ENCODE measurements around the gene PDE3B.
"Not testable (repeated sequence)": the region's sequence is repeated elsewhere in the genome, so short reads cannot be mapped to it uniquely, and the experiment has no call there.

The PDE3B gene

GRCh38 chr11:14861680-14862079 lies 218.1 kb downstream of the PDE3B start:
- Histone ChIP-seq H3K4me3 (ENCODE audit: low read length in 2 of 2) (no peak overlapping the region), H3K36me3 (ENCODE audit: control insufficient read depth in 2 of 2, insufficient read depth in 2 of 2, low read length in 2 of 2) (no peaks in the 10 kb centered on the region), H3K27ac (ENCODE audit: low read depth in 2 of 2, low read length in 2 of 2) (peak overlapping the region; percentile 23 to 42), H3K4me1 (ENCODE audit: control insufficient read depth in 2 of 2, insufficient read depth in 2 of 2, low read length in 2 of 2) (peaks cover 8% of the 10 kb centered on the region in 2 donors), H3K27me3 (ENCODE audit: control insufficient read depth in 2 of 2, insufficient read depth in 2 of 2, low read length in 2 of 2) (no peaks in the 10 kb centered on the region), H3K9ac (ENCODE audit: low read depth in 1 of 2, low read length in 2 of 2) (no peak overlapping the region), H3K9me3 (ENCODE audit: control insufficient read depth in 2 of 2, low read length in 2 of 2) (no peaks in the 10 kb centered on the region)

- not testable (repeated sequence) for H3K9me3 ChIP-seq (ENCODE audit: control insufficient read depth in 2 of 2, low read length in 2 of 2); H3K4me3 ChIP-seq (ENCODE audit: low read length in 2 of 2); H3K9ac ChIP-seq (ENCODE audit: low read depth in 1 of 2, low read length in 2 of 2); H3K4me1 ChIP-seq (ENCODE audit: control insufficient read depth in 2 of 2, insufficient read depth in 2 of 2, low read length in 2 of 2); H3K27me3 ChIP-seq (ENCODE audit: control insufficient read depth in 2 of 2, insufficient read depth in 2 of 2, low read length in 2 of 2); H3K27ac ChIP-seq (ENCODE audit: low read depth in 2 of 2, low read length in 2 of 2); H3K36me3 ChIP-seq (ENCODE audit: control insufficient read depth in 2 of 2, insufficient read depth in 2 of 2, low read length in 2 of 2)
Measured at GRCh38 chr11:14863775-14864174, 220.2 kb downstream of the PDE3B start.

- Histone ChIP-seq H3K27ac (ENCODE audit: low read depth in 2 of 2, low read length in 2 of 2) (no peak overlapping the region), H3K9ac (ENCODE audit: low read depth in 1 of 2, low read length in 2 of 2) (no peak overlapping the region), H3K4me3 (ENCODE audit: low read length in 2 of 2) (no peak overlapping the region), H3K4me1 (ENCODE audit: control insufficient read depth in 2 of 2, insufficient read depth in 2 of 2, low read length in 2 of 2) (no peaks in the 10 kb centered on the region), H3K27me3 (ENCODE audit: control insufficient read depth in 2 of 2, insufficient read depth in 2 of 2, low read length in 2 of 2) (no peaks in the 10 kb centered on the region), H3K9me3 (ENCODE audit: control insufficient read depth in 2 of 2, low read length in 2 of 2) (no peaks in the 10 kb centered on the region), H3K36me3 (ENCODE audit: control insufficient read depth in 2 of 2, insufficient read depth in 2 of 2, low read length in 2 of 2) (peaks cover 13 to 17% of the 10 kb centered on the region in 2 donors)
Measured at GRCh38 chr11:14872032-14872431, 228.4 kb downstream of the PDE3B start.

GRCh38 chr11:14873632-14874031 lies 230.0 kb downstream of the PDE3B start:
- Histone ChIP-seq H3K27me3 (ENCODE audit: control insufficient read depth in 2 of 2, insufficient read depth in 2 of 2, low read length in 2 of 2) (no peaks in the 10 kb centered on the region), H3K9ac (ENCODE audit: low read depth in 1 of 2, low read length in 2 of 2) (no peak overlapping the region), H3K36me3 (ENCODE audit: control insufficient read depth in 2 of 2, insufficient read depth in 2 of 2, low read length in 2 of 2) (peaks cover 17 to 25% of the 10 kb centered on the region in 2 donors), H3K4me1 (ENCODE audit: control insufficient read depth in 2 of 2, insufficient read depth in 2 of 2, low read length in 2 of 2) (no peaks in the 10 kb centered on the region), H3K9me3 (ENCODE audit: control insufficient read depth in 2 of 2, low read length in 2 of 2) (no peaks in the 10 kb centered on the region), H3K27ac (ENCODE audit: low read depth in 2 of 2, low read length in 2 of 2) (no peak overlapping the region), H3K4me3 (ENCODE audit: low read length in 2 of 2) (no peak overlapping the region)

GRCh38 chr11:14875163-14875562 lies 231.6 kb downstream of the PDE3B start:
- Histone ChIP-seq H3K9ac (ENCODE audit: low read depth in 1 of 2, low read length in 2 of 2) (no peak overlapping the region), H3K9me3 (ENCODE audit: control insufficient read depth in 2 of 2, low read length in 2 of 2) (no peaks in the 10 kb centered on the region), H3K4me3 (ENCODE audit: low read length in 2 of 2) (no peak overlapping the region), H3K4me1 (ENCODE audit: control insufficient read depth in 2 of 2, insufficient read depth in 2 of 2, low read length in 2 of 2) (no peaks in the 10 kb centered on the region), H3K27me3 (ENCODE audit: control insufficient read depth in 2 of 2, insufficient read depth in 2 of 2, low read length in 2 of 2) (no peaks in the 10 kb centered on the region), H3K27ac (ENCODE audit: low read depth in 2 of 2, low read length in 2 of 2) (no peak overlapping the region), H3K36me3 (ENCODE audit: control insufficient read depth in 2 of 2, insufficient read depth in 2 of 2, low read length in 2 of 2) (peaks cover 20 to 27% of the 10 kb centered on the region in 2 donors)

- Histone ChIP-seq H3K4me3 (ENCODE audit: low read length in 2 of 2) (no peak overlapping the region), H3K27ac (ENCODE audit: low read depth in 2 of 2, low read length in 2 of 2) (no peak overlapping the region), H3K27me3 (ENCODE audit: control insufficient read depth in 2 of 2, insufficient read depth in 2 of 2, low read length in 2 of 2) (no peaks in the 10 kb centered on the region), H3K36me3 (ENCODE audit: control insufficient read depth in 2 of 2, insufficient read depth in 2 of 2, low read length in 2 of 2) (peaks cover 19 to 22% of the 10 kb centered on the region in 2 donors), H3K9me3 (ENCODE audit: control insufficient read depth in 2 of 2, low read length in 2 of 2) (no peaks in the 10 kb centered on the region), H3K9ac (ENCODE audit: low read depth in 1 of 2, low read length in 2 of 2) (no peak overlapping the region), H3K4me1 (ENCODE audit: control insufficient read depth in 2 of 2, insufficient read depth in 2 of 2, low read length in 2 of 2) (peaks cover 2% of the 10 kb centered on the region in 2 donors)
Measured at GRCh38 chr11:14881576-14882193, 238.1 kb downstream of the PDE3B start.

- Histone ChIP-seq H3K36me3 (ENCODE audit: control insufficient read depth in 2 of 2, insufficient read depth in 2 of 2, low read length in 2 of 2) (peaks cover 16 to 21% of the 10 kb centered on the region in 2 donors), H3K4me3 (ENCODE audit: low read length in 2 of 2) (no peak overlapping the region), H3K4me1 (ENCODE audit: control insufficient read depth in 2 of 2, insufficient read depth in 2 of 2, low read length in 2 of 2) (peaks cover 2 to 7% of the 10 kb centered on the region in 2 donors), H3K9ac (ENCODE audit: low read depth in 1 of 2, low read length in 2 of 2) (no peak overlapping the region), H3K27me3 (ENCODE audit: control insufficient read depth in 2 of 2, insufficient read depth in 2 of 2, low read length in 2 of 2) (no peaks in the 10 kb centered on the region), H3K27ac (ENCODE audit: low read depth in 2 of 2, low read length in 2 of 2) (no peak overlapping the region), H3K9me3 (ENCODE audit: control insufficient read depth in 2 of 2, low read length in 2 of 2) (no peaks in the 10 kb centered on the region)
Measured at GRCh38 chr11:14882196-14882595, 238.6 kb downstream of the PDE3B start.

- not testable (repeated sequence) for H3K4me3 ChIP-seq (ENCODE audit: low read length in 2 of 2); H3K4me1 ChIP-seq (ENCODE audit: control insufficient read depth in 2 of 2, insufficient read depth in 2 of 2, low read length in 2 of 2); H3K9ac ChIP-seq (ENCODE audit: low read depth in 1 of 2, low read length in 2 of 2); H3K36me3 ChIP-seq (ENCODE audit: control insufficient read depth in 2 of 2, insufficient read depth in 2 of 2, low read length in 2 of 2); H3K9me3 ChIP-seq (ENCODE audit: control insufficient read depth in 2 of 2, low read length in 2 of 2); H3K27ac ChIP-seq (ENCODE audit: low read depth in 2 of 2, low read length in 2 of 2); H3K27me3 ChIP-seq (ENCODE audit: control insufficient read depth in 2 of 2, insufficient read depth in 2 of 2, low read length in 2 of 2)
Measured at GRCh38 chr11:14883683-14884082, 240.1 kb downstream of the PDE3B start.

GRCh38 chr11:14884667-14885273 lies 241.2 kb downstream of the PDE3B start:
- peaks cover 2 to 7% of the 10 kb centered on the region in 2 donors for H3K4me1 ChIP-seq (ENCODE audit: control insufficient read depth in 2 of 2, insufficient read depth in 2 of 2, low read length in 2 of 2)
- H3K36me3 ChIP-seq (ENCODE audit: control insufficient read depth in 2 of 2, insufficient read depth in 2 of 2, low read length in 2 of 2): peaks cover 3 to 5% of the 10 kb centered on the region in 2 donors
- H3K4me3 ChIP-seq (ENCODE audit: low read length in 2 of 2): no peak overlapping the region
- H3K9ac ChIP-seq (ENCODE audit: low read depth in 1 of 2, low read length in 2 of 2): no peak overlapping the region
- H3K27me3 ChIP-seq (ENCODE audit: control insufficient read depth in 2 of 2, insufficient read depth in 2 of 2, low read length in 2 of 2): no peaks in the 10 kb centered on the region
- H3K9me3 ChIP-seq (ENCODE audit: control insufficient read depth in 2 of 2, low read length in 2 of 2): no peaks in the 10 kb centered on the region
- H3K27ac ChIP-seq (ENCODE audit: low read depth in 2 of 2, low read length in 2 of 2): no peak overlapping the region

GRCh38 chr11:14886513-14886912 lies 242.9 kb downstream of the PDE3B start:
- H3K36me3 ChIP-seq (ENCODE audit: control insufficient read depth in 2 of 2, insufficient read depth in 2 of 2, low read length in 2 of 2): no peaks in the 10 kb centered on the region
- no peaks in the 10 kb centered on the region for H3K9me3 ChIP-seq (ENCODE audit: control insufficient read depth in 2 of 2, low read length in 2 of 2)
- H3K9ac ChIP-seq (ENCODE audit: low read depth in 1 of 2, low read length in 2 of 2): no peak overlapping the region
- peak overlapping the region in 1 of 2 donors; percentile 11 for H3K27ac ChIP-seq (ENCODE audit: low read depth in 2 of 2, low read length in 2 of 2)
- peaks cover 7 to 9% of the 10 kb centered on the region in 2 donors for H3K4me1 ChIP-seq (ENCODE audit: control insufficient read depth in 2 of 2, insufficient read depth in 2 of 2, low read length in 2 of 2)
- no peaks in the 10 kb centered on the region for H3K27me3 ChIP-seq (ENCODE audit: control insufficient read depth in 2 of 2, insufficient read depth in 2 of 2, low read length in 2 of 2)
- no peak overlapping the region for H3K4me3 ChIP-seq (ENCODE audit: low read length in 2 of 2)
